Activated CD8-positive, alpha-beta T cell treated with anti-CD3 and anti-CD28 coated beads for 36 hours (primary cell): ENCODE data around the gene AGAP1. TPM values are rescaled to one million over a fixed set of nuclear protein-coding genes. Genes with fewer than 3 reads are reported as not detected.

Experiments
- ATAC-seq: fragments of 200-7000 bp; cut with Tn5 transposase; one replicate; pipeline ENCODE4 v1.10.0; 2021; ENCODE audit warnings: mild to moderate bottlenecking, moderate library complexity
- CTCF ChIA-PET: fragments of 350-600 bp; sonication (Branson Sonifier 250); formaldehyde crosslinking; loops from one replicate; lab custom pipeline; 2021; ENCODE audit warnings: antibody characterized with exemption; lab: Charles Lee
- POLR2A ChIA-PET: fragments of 350-600 bp; sonication (Branson Sonifier 250); formaldehyde crosslinking; loops from one replicate; lab custom pipeline; 2021; ENCODE audit warnings: antibody characterized with exemption; lab: Charles Lee
- DNase-seq: peaks from one replicate; pipeline ENCODE4 v3.0.0-alpha.2; 2020
- H3K27ac Mint-ChIP-seq: one replicate; pipeline ENCODE4 v1.8.0; 2021; ENCODE audit warnings: mild to moderate bottlenecking, mixed read lengths
- H3K27me3 Mint-ChIP-seq: one replicate; pipeline ENCODE4 v1.8.0; 2021; ENCODE audit warnings: mixed read lengths
- H3K36me3 Mint-ChIP-seq: one replicate; pipeline ENCODE4 v1.8.0; 2021; ENCODE audit warnings: low read depth, mixed read lengths
- H3K4me1 Mint-ChIP-seq: one replicate; pipeline ENCODE4 v1.8.0; 2021; ENCODE audit warnings: low read depth, mixed read lengths
- H3K4me3 Mint-ChIP-seq: one replicate; pipeline ENCODE4 v1.8.0; 2021; ENCODE audit warnings: mild to moderate bottlenecking, moderate library complexity, mixed read lengths
- H3K9me3 Mint-ChIP-seq: one replicate; pipeline ENCODE4 v1.8.0; 2021; ENCODE audit warnings: mixed read lengths
- CTCF ChIP-seq: fragments of 200-600 bp; IDR thresholded peaks from one replicate; pipeline ENCODE4 v1.8.0; 2022; ENCODE audit warnings: antibody characterized with exemption, mild to moderate bottlenecking
- intact Hi-C: fragments of 100-400 bp; cut with micrococcal nuclease; formaldehyde crosslinking; loops from one replicate; pipeline ENCODE4 v1.10.0; 2022
- total RNA-seq, 2 experiments: library from RNA; stranded (reverse); gene quantifications; one replicate each; pipeline ENCODE4 v1.2.3, GENCODE V29; 2021

AGAP1 gene
- total RNA-seq, 2 experiments from 2014 or later, result 2.5 to 2.9 TPM

GRCh38 chr2:235688511-235689426 is 194.9 kb downstream of the AGAP1 start:
- Mint-ChIP-seq H3K9me3 (no peaks in the 10 kb centered on the region), H3K27me3 (peaks cover 7% of the 10 kb centered on the region), H3K27ac (no peak overlapping the region), H3K4me3 (no peak overlapping the region), H3K4me1 (no peaks in the 10 kb centered on the region), H3K36me3 (no peaks in the 10 kb centered on the region)
- POLR2A ChIA-PET, result no interaction called here
- no peak for TF ChIP-seq CTCF
- no peak for ATAC-seq
- CTCF ChIA-PET, result no interaction called here
- intact Hi-C loops, result no loop called here
- no peak for DNase-seq

- TF ChIP-seq CTCF, result no peak
- CTCF ChIA-PET, result no interaction called here
- DNase-seq (no peak), ATAC-seq (no peak)
- intact Hi-C loops, result no loop called here
- no peaks in the 10 kb centered on the region for H3K36me3 Mint-ChIP-seq
- H3K4me3 Mint-ChIP-seq, result no peak overlapping the region
- POLR2A ChIA-PET, result no interaction called here
- H3K4me1 Mint-ChIP-seq, result no peaks in the 10 kb centered on the region
- H3K27ac Mint-ChIP-seq, result no peak overlapping the region
- no peaks in the 10 kb centered on the region for H3K9me3 Mint-ChIP-seq
- peaks cover 7% of the 10 kb centered on the region for H3K27me3 Mint-ChIP-seq
These were observed 195.6 kb downstream of the AGAP1 start for GRCh38 chr2:235689427-235689853.

GRCh38 chr2:235690082-235690808 is 196.4 kb downstream of the AGAP1 start:
- ChIA-PET POLR2A (no interaction called here), CTCF (interaction anchor here (0.8 kb wide), 1 partner anchor 8 kb away, joined by 3 read pairs; no protein-coding TSS in a partner anchor)
- no peak for TF ChIP-seq CTCF
- ATAC-seq (no peak), DNase-seq (no peak)
- no peaks in the 10 kb centered on the region for H3K9me3 Mint-ChIP-seq
- H3K36me3 Mint-ChIP-seq, result no peaks in the 10 kb centered on the region
- no peak overlapping the region for H3K27ac Mint-ChIP-seq
- peaks cover 7% of the 10 kb centered on the region for H3K27me3 Mint-ChIP-seq
- H3K4me1 Mint-ChIP-seq, result no peaks in the 10 kb centered on the region
- intact Hi-C loops, result no loop called here
- H3K4me3 Mint-ChIP-seq, result no peak overlapping the region

- H3K4me1 Mint-ChIP-seq, result no peaks in the 10 kb centered on the region
- H3K4me3 Mint-ChIP-seq, result no peak overlapping the region
- TF ChIP-seq CTCF, result no peak
- ChIA-PET POLR2A (no interaction called here), CTCF (interaction anchor here (0.8 kb wide), 1 partner anchor 7 kb away, joined by 3 read pairs; no protein-coding TSS in a partner anchor)
- ATAC-seq (no peak), DNase-seq (no peak)
- no peaks in the 10 kb centered on the region for H3K36me3 Mint-ChIP-seq
- peaks cover 7% of the 10 kb centered on the region for H3K27me3 Mint-ChIP-seq
- no peak overlapping the region for H3K27ac Mint-ChIP-seq
- intact Hi-C loops, result no loop called here
- no peaks in the 10 kb centered on the region for H3K9me3 Mint-ChIP-seq
These were observed 197.1 kb downstream of the AGAP1 start for GRCh38 chr2:235690809-235691450.
